ENCODE data around the gene ICOSLG. TPM values are rescaled to one million over a fixed set of nuclear protein-coding genes. Genes with fewer than 3 reads are reported as not detected.
"Not testable (repeated sequence)": the region's sequence is repeated elsewhere in the genome, so short reads cannot be mapped to it uniquely, and the experiment has no call there.

Gene ICOSLG
- 12.3 and 13.0 TPM in 2 replicates for total RNA-seq

- intact Hi-C loops (cut with micrococcal nuclease) = not testable (repeated sequence)
Measured at GRCh38 chr21:44240842-44241241, at the start of gene ICOSLG. TSS of gene ICOSLG (minus strand) at chr21:44240943. CDS start at chr21:44240817, 126 bp downstream.

GRCh38 chr21:44289381-44290010, 48.8 kb upstream of the ICOSLG start:
- intact Hi-C loops (cut with micrococcal nuclease) = no loop called here

GRCh38 chr21:44288251-44289110, 47.7 kb upstream of the ICOSLG start:
- intact Hi-C loops (cut with micrococcal nuclease) = no loop called here

- intact Hi-C loops (cut with micrococcal nuclease) = no loop called here
Measured at GRCh38 chr21:44286716-44287632, 46.2 kb upstream of the ICOSLG start.

- intact Hi-C loops (cut with micrococcal nuclease) = no loop called here
Measured at GRCh38 chr21:44286086-44286715, 45.5 kb upstream of the ICOSLG start.

- intact Hi-C loops (cut with micrococcal nuclease) = no loop called here
Measured at GRCh38 chr21:44285138-44285992, 44.6 kb upstream of the ICOSLG start, which contains the start of gene AIRE. TSS of gene AIRE (plus strand) at chr21:44285876. CDS start at chr21:44286007, 131 bp downstream.

- intact Hi-C loops (cut with micrococcal nuclease) = no loop called here
Measured at GRCh38 chr21:44283948-44284347, 43.2 kb upstream of the ICOSLG start.

GRCh38 chr21:44283211-44283785, 42.6 kb upstream of the ICOSLG start:
- intact Hi-C loops (cut with micrococcal nuclease) = not testable (repeated sequence)

- intact Hi-C loops (cut with micrococcal nuclease) = no loop called here
Measured at GRCh38 chr21:44282370-44282769, 41.6 kb upstream of the ICOSLG start.

GRCh38 chr21:44281801-44282200, 41.1 kb upstream of the ICOSLG start:
- intact Hi-C loops (cut with micrococcal nuclease) = no loop called here

- intact Hi-C loops (cut with micrococcal nuclease) = no loop called here
Measured at GRCh38 chr21:44279354-44280260, 38.9 kb upstream of the ICOSLG start.

GRCh38 chr21:44275041-44275440, 34.3 kb upstream of the ICOSLG start:
- intact Hi-C loops (cut with micrococcal nuclease) = no loop called here

GRCh38 chr21:44273046-44273445, 32.3 kb upstream of the ICOSLG start:
- intact Hi-C loops (cut with micrococcal nuclease) = no loop called here

GRCh38 chr21:44272284-44272858, 31.6 kb upstream of the ICOSLG start:
- intact Hi-C loops (cut with micrococcal nuclease) = no loop called here

GRCh38 chr21:44271558-44272283, 31.0 kb upstream of the ICOSLG start:
- intact Hi-C loops (cut with micrococcal nuclease) = no loop called here

GRCh38 chr21:44269090-44269489, 28.3 kb upstream of the ICOSLG start:
- intact Hi-C loops (cut with micrococcal nuclease) = no loop called here

- intact Hi-C loops (cut with micrococcal nuclease) = loop anchor here (1.0 kb wide), 1 partner anchor 7 kb away; no protein-coding TSS in a partner anchor
Measured at GRCh38 chr21:44267655-44268142, 27.0 kb upstream of the ICOSLG start.

Data from T-helper 1 cell treated with Interleukin-12 subunit alpha and Interleukin-12 subunit beta and Interleukin-4 antibody, amounts not matched to agents 30 ng/mL and 1 ng/mL, for 36 hours (primary cell).